Cardiac fibroblast (primary cell): ENCODE results near the gene SELENOM.

Source experiments
- DNase-seq, 2 donors: peaks; one replicate each; pipeline versions ENCODE4 v3.0.0 to v3.0.0-alpha.2; 2010; ENCODE audit warnings: low read depth in 2 of 2
- H3K4me3 ChIP-seq, 2 donors: replicated peaks in 1 of 2; 1 replicate in 1 of 2; 2 replicates in 1 of 2; pipeline ENCODE4 v1.5.1; 2011; ENCODE audit warnings: low read depth in 2 of 2, low read length in 2 of 2, mild to moderate bottlenecking in 2 of 2, moderate library complexity in 1 of 2
- CTCF ChIP-seq: IDR thresholded peaks from one replicate; pipeline ENCODE4 v1.5.1; 2011; ENCODE audit warnings: low read depth, mild to moderate bottlenecking, low read length, inconsistent platforms

SELENOM gene

GRCh38 chr22:31122532-31123291, 15.3 kb upstream of the SELENOM start, which contains the start of gene INPP5J:
INPP5J (plus strand) TSS chr22:31122966; CDS start chr22:31123015, 49 bp downstream.
- peak within 1 kb of the TSS; percentile 8 to 31 for H3K4me3 ChIP-seq

GRCh38 chr22:31122196-31122531, 14.8 kb upstream of the SELENOM start:
- DNase-seq, result no peak

More at GRCh38 chr22:31122532-31123291, 15.3 kb upstream of the SELENOM start, which contains the start of gene INPP5J:
- DNase-seq, result peak; percentile 36 to 46
- no peak for TF ChIP-seq CTCF

GRCh38 chr22:31121403-31121802, 14.0 kb upstream of the SELENOM start:
- H3K4me3 ChIP-seq, result no peak overlapping the region
- no peak for TF ChIP-seq CTCF
- DNase-seq, result no peak

More at GRCh38 chr22:31122196-31122531, 14.8 kb upstream of the SELENOM start:
- TF ChIP-seq CTCF, result no peak
- no peak overlapping the region for H3K4me3 ChIP-seq

DNA sequence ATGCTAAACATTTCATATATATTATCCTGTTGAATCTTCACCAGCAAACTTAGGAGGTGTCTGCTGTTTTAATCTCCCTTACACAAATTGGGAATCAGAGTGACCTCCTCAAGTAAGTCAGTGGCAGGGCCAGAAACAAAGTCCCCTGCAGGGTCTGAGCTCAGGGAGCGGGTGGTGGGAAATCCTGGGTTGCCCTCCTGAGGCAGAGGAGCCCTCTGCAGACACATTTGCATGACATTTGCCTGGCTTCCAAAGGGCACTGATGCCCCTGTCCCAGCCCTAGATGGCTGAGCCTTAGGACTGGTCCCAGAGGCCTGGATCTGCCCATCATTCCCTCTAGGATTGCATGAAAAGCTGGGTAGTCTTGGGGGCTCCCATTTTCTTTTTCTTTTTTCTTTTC, 13.3 kb upstream of the SELENOM start:
- DNase-seq, result no peak
- H3K4me3 ChIP-seq, result no peak overlapping the region
- TF ChIP-seq CTCF, result no peak

- DNase-seq, result no peak
- no peak for TF ChIP-seq CTCF
- H3K4me3 ChIP-seq, result no peak overlapping the region
Observed at GRCh38 chr22:31120230-31120629, 12.9 kb upstream of the SELENOM start.

GRCh38 chr22:31119026-31119717, 11.8 kb upstream of the SELENOM start:
- H3K4me3 ChIP-seq, result no peak overlapping the region
- DNase-seq, result no peak
- no peak for TF ChIP-seq CTCF
